ENCODE data around the gene TRIO. TPM values are rescaled to one million over a fixed set of nuclear protein-coding genes. Genes with fewer than 3 reads are reported as not detected.

Gene TRIO
- total RNA-seq, 1 donor from 2014 or later = 148 TPM

DNA sequence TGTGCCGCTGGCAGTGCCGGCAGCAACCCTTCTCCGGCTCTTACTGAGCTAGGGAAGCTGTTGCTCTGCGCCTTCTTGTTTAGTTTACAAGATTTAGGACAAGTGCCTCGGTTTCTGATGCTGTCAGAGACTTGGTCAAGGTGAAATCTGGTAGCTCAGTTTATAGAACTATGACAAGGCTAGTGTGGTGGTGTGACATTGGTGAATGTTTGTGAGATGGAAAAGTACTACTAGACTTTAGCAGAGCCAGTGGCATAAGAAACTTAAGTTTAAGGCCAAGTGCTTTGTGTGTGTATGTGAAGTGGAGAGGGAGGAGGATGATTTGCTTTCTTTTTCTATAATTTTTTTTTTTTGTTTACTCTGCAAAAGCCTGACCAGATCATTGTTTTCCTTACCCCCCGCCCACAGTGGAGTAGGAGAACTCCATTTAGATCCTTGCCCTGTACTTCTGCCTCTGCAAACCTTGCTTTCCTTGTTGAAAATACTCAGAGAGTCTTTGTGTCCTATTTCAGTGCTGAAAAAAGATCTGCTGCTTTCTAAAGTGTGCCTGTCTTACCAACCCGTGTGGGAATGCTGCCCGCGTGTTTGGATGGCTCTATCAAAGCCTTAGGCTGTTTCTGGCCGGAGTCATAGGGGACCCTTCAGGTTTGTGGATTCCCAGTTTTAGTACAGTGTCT lies 75.9 kb downstream of the TRIO start:
- H3K4me1 ChIP-seq = peaks cover 72% of the 10 kb centered on the region
- H3K4me3 ChIP-seq = no peak overlapping the region
- peak; percentile 53 to 60 for ATAC-seq
- TF ChIP-seq CTCF (IDR thresholded peaks at IDR 0.05) = no peak
- intact Hi-C loops (cut with DNase I) = no loop called here
- H3K27me3 ChIP-seq (ENCODE audit: low read depth) = no peaks in the 10 kb centered on the region
- DNase-seq = no peak
- H3K27ac ChIP-seq = peak overlapping the region; percentile 80
- no peaks in the 10 kb centered on the region for H3K9me3 ChIP-seq
- H3K36me3 ChIP-seq = no peaks in the 10 kb centered on the region

DNA sequence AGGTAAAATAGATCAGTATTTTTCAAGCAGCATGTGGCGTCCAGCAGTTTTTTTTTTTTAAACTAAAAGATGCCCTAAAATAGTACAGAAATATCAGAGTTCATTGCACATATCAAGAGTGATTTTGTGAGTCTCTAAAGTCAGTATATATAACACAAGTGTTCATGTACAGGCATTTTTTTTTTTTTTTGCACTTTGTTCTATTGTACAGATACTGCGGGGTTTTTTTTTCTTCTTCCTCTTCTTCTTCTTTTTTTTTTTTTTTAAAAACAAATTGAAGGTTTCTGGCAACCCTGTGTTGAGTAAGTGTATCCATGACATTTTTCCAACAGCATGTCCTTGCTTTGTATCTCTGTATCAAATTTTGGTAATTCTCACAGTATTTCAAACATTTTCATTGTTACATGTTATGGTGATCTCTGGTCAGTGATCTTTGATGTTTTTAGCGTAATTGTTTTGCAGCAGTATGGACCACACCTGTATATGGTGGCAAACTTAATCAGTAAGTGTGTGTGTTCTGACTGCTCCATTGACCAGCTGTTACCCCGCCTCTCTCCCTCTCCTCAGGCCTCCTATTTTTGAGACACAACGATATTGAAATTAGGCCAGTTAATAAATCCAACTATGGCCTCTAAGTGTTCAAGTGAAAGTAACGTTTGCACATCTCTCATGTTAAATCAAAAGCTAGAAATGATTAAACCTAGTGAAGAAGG lies 76.8 kb downstream of the TRIO start:
- ATAC-seq (peak in 1 of 2 donors; percentile 10), DNase-seq (no peak)
- TF ChIP-seq CTCF (IDR thresholded peaks at IDR 0.05) = no peak
- Histone ChIP-seq H3K36me3 (no peaks in the 10 kb centered on the region), H3K4me1 (peaks cover 68% of the 10 kb centered on the region), H3K27ac (peak overlapping the region; percentile 80), H3K27me3 (ENCODE audit: low read depth) (no peaks in the 10 kb centered on the region), H3K4me3 (no peak overlapping the region), H3K9me3 (no peaks in the 10 kb centered on the region)
- intact Hi-C loops (cut with DNase I) = no loop called here

GRCh38 chr5:14220642-14221041 lies 77.5 kb downstream of the TRIO start:
- Histone ChIP-seq H3K4me3 (no peak overlapping the region), H3K9me3 (no peaks in the 10 kb centered on the region), H3K27ac (peak overlapping the region; percentile 44), H3K36me3 (no peaks in the 10 kb centered on the region), H3K4me1 (peaks cover 68% of the 10 kb centered on the region), H3K27me3 (ENCODE audit: low read depth) (no peaks in the 10 kb centered on the region)
- intact Hi-C loops (cut with DNase I) = no loop called here
- TF ChIP-seq CTCF (IDR thresholded peaks at IDR 0.05) = no peak
- DNase-seq = no peak
- ATAC-seq = no peak

GRCh38 chr5:14221732-14222131 lies 78.6 kb downstream of the TRIO start:
- ATAC-seq = no peak
- intact Hi-C loops (cut with DNase I) = no loop called here
- no peak for DNase-seq
- no peaks in the 10 kb centered on the region for H3K27me3 ChIP-seq (ENCODE audit: low read depth)
- no peaks in the 10 kb centered on the region for H3K36me3 ChIP-seq
- H3K9me3 ChIP-seq = no peaks in the 10 kb centered on the region
- peaks cover 65% of the 10 kb centered on the region for H3K4me1 ChIP-seq
- H3K27ac ChIP-seq = no peak overlapping the region
- TF ChIP-seq CTCF (IDR thresholded peaks at IDR 0.05) = no peak
- no peak overlapping the region for H3K4me3 ChIP-seq

DNA sequence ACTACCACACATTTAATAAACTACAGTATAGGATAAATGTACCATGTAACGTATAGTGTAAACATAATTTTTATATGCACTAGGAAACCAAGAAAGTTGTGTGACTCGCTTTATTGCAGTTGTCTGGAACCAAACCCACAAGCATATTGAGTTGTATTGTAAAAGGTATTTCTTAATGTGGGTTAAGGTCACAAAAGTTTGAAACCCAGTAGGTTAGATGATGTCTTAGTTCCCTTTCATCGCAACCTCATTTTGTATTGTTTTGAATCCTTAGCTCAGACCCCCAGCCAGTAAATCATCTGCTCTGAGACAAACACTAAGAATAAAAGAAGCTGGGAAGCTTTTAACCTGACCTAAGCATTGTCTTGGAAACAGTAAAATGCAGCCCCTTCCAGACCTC lies 79.1 kb downstream of the TRIO start:
- Histone ChIP-seq H3K4me1 (peaks cover 65% of the 10 kb centered on the region), H3K36me3 (no peaks in the 10 kb centered on the region), H3K27me3 (ENCODE audit: low read depth) (no peaks in the 10 kb centered on the region), H3K4me3 (no peak overlapping the region), H3K9me3 (no peaks in the 10 kb centered on the region), H3K27ac (no peak overlapping the region)
- no peak for TF ChIP-seq CTCF (IDR thresholded peaks at IDR 0.05)
- DNase-seq (no peak), ATAC-seq (no peak)
- intact Hi-C loops (cut with DNase I) = no loop called here
